Stimulated activated CD4-positive, alpha-beta T cell treated with anti-CD3 and anti-CD28 coated beads, Interleukin-2, amount 100 ng/mL, for 4 hours (primary cell): Measurements from ENCODE around the gene S100A1.
"Not testable (repeated sequence)": the region's sequence is repeated elsewhere in the genome, so short reads cannot be mapped to it uniquely, and the experiment has no call there.

Experiments used
- DNase-seq: peaks from one replicate; pipeline ENCODE4 v3.0.0-alpha.2; 2020; ENCODE audit warnings: low read depth

S100A1 gene

DNA sequence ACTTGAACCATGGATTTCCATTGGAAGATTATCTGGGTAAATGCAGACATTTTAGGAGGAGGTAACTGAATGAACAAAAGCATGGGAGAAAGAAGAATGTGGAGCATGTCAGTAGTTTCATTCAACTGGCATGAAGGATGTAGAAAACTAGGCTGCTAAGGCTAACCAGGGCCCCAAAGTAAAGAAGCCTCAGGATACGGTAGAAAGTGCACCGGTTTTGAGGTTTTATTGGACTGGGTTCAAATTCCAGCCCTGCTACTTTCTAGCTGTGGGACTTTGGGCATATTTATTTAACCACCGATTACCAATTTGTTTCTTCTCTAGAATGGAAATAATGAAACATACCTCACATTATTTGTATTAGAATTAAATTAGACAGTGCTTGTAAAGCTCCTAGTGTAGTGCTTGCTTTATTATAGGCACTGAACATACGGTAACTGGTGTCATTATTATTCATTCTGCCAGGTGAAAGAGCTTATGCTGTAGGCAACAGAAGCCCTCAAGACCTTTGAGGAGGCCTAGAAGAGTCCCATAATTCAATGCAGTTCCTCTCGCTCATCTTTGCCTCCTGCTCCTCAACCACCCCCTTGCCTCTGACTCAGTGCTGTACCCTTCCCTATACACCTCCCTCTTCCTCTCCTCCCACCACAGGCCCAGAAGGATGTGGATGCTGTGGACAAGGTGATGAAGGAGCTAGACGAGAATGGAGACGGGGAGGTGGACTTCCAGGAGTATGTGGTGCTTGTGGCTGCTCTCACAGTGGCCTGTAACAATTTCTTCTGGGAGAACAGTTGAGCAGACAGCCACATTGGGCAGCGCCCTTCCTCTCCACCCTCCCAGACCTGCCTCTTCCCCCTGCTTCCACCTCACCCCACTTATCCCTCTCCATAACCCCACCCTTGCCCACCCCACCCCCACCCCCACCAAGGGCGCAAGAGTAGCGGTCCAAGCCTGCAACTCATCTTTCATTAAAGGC, 3.1 kb downstream of the S100A1 start:
- no peak for DNase-seq

DNA sequence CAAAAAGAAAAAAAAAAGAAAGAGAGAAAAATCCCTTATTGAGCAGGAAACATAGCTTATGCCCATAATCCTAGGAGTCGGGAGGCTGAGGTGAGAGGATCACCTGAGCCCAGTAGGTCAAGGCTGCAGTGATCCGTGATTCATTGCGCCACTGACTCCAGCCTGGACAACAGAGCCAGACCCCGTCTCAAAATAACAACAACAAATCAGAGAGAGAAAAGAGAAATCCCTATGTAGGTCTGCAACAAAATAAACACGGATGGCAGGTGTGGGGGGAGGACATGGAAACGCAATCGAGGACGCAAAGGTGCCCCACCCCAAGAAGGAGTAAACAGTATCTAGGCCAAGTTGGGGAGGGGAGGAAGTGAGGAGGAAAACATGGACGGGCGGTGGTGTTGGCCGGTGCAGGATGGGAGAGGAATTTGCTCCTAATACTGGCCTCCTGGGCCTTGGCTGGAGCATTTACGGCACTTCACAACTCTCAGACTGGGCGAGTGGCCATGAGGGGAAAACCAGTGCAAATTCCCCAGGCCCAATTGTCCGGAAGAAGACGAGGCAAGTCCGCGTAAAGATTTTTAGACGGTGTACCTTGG, 5.0 kb downstream of the S100A1 start:
- no peak for DNase-seq

DNA sequence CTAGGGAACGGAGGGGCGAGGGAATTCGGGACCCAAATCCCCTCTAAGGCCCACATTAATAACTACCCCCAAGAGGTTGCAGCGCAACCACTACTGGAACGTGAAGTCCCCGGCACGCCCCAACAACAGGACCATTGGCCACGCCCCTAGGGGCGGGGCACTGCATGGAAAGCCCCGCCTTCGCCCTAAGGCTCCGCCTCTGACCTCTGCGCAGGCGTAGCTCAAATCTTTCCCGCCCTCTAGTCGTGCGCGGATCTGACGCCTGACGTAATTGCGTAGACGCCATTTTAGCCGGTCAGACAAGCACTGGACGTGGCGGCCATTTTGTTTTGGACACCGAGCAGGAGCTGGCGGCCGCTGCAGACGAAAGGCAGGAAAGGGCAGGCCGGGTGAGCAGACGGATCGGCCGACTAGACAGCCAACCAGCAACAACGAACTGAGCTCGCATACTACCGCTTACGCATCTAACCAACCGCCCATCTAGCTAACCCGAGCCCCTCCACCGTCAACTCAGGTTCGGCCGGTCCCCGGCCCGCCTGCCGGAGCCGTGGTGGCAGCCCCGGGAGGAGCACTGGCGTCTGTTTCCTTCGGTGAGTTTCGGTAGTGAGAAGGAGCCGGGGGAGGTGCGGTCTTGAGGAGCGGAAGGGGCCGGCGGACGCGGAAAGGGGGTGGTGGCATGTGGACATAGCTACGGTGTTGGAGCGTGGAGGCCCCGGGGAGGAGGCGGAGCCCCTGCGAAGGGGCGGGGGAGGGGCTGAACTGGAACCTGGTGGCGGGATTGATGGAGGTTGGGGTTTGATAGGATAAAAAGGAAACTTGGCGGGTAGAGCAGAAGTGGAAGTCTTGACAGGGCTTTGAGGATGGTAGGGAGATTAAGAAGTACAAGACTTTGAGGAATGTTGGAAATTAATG, 5.8 kb downstream of the S100A1 start, which contains the start of gene CHTOP:
CHTOP (plus strand) TSS at position 313 of the 912 bp plus-strand sequence. CDS start 2,523 bp downstream, outside the sequence.
- peak; percentile 94 for DNase-seq

DNA sequence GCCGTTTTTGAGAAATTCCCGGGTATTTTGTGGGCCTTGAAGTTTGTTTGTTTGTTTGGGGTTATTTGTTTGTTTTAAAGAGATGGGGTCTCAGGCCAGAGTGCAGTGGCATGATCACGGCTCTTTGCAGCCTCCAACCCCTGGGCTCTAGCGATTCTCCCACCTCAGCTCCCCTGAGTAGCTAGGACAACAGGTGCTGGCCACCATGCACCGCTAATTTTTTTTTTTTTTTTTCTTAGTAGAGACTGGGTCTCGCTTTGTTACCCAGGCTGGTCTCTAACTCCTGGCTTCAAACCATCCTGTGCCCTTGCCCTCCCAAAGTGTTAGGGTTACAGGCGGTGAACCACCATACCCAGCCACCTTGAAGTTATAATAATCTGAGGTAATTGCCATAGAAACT, 7.6 kb downstream of the S100A1 start:
- no peak for DNase-seq

DNA sequence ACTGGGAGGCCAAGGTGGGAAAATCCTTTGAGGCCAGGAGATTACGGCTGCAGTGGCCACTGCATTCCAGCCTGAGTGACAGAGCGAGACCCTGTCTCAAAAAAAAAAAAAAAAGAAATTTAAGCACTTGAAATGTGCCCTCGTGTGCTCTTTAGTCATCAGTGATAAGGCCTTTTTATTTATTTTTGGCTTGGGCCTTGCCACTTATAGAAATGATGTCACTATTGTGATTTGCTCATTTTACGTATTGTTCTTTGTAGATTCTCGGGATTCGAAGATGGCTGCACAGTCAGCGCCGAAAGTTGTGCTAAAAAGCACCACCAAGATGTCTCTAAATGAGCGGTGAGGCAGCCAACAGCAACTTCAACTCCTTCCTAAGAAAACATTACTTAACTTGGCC, 8.1 kb downstream of the S100A1 start:
- DNase-seq, result no peak

DNA sequence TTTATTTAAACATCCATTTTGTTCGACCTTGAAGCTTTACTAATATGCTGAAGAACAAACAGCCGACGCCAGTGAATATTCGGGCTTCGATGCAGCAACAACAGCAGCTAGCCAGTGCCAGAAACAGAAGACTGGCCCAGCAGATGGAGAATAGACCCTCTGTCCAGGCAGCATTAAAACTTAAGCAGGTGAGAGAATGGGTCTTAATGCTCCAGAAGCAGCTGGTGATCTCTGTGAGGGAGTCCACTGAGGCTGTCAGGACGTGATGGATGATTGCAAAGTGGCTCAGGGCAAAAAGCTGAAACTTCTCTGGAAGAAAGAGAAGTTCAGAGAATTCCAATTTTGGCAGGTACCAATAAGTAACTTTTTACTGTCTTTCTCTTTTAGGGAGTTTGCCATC, 10.0 kb downstream of the S100A1 start:
- DNase-seq, result no peak

DNA sequence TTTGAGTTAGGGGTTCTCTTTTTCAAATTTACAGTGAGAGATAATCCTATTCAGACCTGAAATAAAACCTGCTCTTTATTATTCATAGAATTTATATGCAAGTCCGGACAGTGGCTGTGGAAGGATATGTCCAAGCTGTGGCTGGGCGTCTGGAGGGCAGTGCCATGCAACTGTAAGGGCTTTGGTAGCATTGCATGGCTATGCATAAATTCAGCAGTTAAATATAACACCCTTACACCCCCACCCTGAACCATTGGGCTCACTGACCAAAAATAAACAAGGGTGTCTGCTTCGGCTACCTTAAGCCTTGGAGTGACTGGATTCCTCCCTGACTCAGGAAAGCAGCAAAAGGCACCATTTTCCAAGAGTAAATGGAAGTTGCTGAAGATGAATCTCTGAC, 11.0 kb downstream of the S100A1 start:
- DNase-seq, result no peak

DNA sequence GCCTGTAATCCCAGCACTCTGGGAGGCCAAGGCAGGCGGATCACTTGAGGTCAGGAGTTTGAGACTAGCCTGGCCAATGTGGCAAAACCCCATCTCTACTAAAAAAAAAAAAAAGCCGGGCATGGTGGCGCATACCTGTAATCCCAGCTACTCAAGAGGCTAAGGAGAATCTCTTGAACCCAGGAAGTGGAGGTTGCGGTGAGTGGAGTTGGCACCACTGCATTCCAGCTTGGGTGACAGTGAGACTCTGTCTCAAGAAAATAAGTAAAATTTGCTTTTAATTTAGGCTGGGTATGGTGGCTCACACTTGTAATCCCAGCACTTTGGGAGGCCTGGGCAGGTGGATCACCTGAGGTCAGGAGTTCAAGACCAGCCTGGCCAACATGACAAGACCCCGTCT, 12.0 kb downstream of the S100A1 start:
- not testable (repeated sequence) for DNase-seq

DNA sequence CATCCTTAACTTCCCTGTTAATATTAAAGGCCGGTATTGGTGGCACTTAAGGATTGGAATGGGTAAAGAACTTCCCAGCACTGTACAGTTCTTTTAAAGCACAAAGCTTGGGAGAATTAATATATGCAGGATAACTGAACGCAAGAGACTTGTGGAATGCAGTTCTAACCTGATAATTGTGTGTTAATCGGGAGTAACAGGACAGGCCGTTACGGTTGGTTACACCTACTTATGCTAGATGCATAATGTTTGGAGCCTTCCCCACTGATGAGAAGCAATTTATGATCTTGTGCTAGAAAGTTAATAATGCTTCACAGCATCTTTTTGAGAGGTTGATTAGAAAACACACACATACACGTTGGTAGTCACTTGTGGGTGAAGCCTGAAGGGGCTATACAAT, 12.6 kb downstream of the S100A1 start:
- no peak for DNase-seq

DNA sequence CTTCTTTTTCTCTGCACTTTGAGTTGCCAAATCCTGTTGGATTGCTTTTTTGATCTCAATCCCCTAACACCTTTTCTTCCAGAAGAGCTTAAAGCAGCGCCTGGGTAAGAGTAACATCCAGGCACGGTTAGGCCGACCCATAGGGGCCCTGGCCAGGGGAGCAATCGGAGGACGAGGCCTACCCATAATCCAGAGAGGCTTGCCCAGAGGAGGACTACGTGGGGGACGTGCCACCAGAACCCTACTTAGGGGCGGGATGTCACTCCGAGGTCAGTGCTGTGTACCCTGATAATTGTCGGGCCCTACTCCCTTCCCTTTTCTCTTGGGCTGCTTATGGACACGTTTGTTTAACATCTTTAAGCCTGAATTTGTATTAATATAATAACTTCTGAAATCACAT, 13.9 kb downstream of the S100A1 start:
- no peak for DNase-seq

DNA sequence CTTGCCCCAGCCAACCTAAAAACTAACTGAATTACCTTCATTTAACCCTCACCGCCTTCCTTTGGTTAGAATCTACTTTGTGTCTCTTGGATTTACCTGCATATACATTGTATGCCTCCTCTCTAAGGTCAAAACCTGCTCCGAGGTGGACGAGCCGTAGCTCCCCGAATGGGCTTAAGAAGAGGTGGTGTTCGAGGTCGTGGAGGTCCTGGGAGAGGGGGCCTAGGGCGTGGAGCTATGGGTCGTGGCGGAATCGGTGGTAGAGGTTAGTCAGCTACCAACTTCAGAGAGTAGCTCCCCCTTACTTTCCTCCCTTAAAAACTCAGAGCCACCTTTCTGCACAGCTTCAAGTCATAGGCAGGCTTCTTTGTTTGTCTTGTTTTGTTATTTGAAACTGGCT, 14.9 kb downstream of the S100A1 start:
- no peak for DNase-seq

DNA sequence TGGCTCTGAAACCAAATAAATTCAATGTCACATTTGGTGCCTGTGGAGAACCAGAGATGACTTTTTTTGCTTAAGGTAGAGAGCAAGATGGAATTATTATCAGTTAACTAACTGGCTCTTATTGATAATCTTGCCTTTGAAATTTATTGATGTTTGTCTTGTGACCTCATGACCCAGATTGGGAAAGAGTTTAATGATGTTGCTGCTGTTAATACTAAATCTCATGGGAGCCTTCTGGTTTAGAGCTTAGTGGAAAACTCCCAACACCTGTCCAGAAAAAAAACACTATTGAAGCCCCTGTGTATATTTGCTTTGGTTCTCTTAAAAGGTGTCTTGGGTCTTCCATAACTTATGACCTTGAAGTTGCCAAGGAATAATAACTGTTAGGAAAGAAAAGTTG, 15.6 kb downstream of the S100A1 start:
- no peak for DNase-seq

DNA sequence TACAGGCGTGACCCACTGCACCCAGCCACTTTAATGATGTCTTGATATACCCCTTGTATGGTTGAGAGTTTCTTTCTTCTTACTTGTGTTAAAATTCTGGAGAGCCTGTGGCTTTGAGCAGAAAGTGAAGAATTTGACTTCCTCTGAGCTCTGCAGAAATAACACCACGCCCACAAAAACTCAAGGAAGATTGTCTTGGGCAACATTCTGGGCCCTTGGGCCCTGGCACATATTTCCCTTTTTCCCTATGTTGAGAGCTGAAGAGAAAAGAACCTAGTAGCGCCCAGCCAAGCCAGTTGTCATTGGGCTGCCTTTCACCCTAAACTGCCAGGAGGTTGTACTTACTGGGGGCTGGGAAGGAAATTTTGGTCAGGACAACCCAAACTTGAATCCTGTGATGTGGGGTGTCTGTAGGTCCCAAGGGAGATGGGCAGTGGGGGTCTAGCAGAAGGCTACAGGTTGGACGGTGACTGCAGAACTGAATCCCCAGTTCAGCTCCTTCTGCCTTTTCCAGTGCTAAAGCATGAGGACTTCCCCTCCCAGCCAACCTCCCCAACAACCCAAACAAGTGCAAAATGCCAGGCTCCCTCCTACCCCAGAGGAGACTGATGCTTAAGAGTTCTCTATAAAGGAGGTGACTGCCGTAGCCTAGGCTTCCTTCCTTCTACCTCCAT, 18.6 kb downstream of the S100A1 start:
- DNase-seq, result no peak

DNA sequence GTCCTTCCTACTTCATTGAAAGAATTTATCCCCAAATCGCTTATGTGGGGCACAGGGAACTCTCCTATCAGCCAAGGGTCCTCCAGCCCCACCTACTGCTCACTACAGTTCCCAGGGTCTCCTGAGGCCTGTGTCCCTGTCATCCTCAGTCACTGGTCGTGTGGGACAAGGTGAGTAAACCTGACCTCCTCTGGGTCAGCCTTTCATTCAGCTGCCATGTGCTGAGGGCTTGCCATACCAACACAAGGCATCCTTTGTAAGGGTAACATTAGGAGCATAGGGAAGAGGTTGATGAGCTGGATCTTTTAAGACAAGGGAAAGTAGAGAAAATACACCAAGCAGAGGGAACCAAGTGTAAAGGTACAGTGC, 19.1 kb downstream of the S100A1 start:
- no peak for DNase-seq

DNA sequence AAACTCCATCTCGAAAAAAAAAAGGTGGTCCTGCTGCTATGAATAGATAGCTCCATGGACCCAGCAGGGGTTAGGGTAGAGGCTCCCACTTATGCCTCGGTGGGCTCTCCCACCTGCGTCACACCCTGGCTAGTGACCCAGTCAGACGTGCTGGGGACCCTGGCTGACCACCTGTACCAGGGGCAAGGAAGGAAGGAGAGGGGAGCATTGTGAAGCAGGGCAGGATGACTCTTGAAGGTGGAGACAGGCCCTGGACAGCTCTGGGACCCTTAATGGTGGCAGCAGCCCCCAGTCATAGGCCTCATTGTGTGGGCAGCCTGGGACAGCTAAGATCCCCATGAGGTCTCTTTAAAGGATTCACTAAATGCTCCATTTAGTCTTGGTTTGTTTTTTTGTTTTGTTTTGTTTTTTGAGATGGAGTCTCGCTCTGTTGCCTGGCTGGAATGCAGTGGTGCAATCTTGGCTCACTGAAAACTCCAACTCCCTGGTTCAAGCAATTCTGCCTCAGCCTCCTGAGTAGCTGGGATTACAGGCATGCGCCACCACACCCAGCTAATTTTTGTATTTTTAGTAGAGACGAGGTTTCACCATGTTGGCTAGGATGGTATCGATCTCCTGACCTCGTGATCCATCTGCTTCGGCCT, 19.9 kb downstream of the S100A1 start:
- DNase-seq, result no peak

DNA sequence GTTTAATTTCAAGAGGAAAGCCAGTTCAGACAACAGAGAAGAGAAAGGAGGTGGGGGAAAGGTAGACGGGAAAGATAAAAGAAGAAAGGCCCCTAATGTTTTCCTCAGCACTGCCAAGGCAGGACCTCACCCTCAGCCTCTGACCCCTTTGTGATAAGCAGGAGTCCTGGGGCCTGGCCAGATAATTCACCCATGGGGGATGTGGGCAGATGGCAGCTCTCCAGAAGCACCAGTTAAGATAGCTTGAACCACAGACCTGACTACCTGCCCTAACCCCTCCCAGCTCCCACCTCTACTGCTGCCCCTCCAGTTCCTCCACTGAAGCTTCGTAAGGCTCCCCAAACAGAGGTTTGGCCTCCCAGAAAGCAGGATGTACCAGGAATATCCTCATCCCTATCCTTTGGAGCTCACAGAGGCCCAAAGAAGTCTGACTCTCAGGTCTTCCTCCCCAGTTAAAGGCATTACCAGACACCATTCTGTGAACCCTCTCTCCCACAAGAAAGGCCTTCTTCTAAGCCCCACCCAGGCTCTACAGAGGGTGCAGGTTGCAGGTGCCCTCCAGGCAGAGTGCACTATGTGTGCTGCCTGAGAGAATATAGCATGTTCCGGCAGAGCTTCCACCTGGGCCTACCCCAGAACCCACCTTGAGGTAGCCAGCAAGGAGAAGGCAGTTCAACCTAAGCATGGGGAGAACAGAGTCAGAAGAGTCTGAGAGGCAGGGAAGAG, 21.1 kb downstream of the S100A1 start:
- DNase-seq, result no peak

DNA sequence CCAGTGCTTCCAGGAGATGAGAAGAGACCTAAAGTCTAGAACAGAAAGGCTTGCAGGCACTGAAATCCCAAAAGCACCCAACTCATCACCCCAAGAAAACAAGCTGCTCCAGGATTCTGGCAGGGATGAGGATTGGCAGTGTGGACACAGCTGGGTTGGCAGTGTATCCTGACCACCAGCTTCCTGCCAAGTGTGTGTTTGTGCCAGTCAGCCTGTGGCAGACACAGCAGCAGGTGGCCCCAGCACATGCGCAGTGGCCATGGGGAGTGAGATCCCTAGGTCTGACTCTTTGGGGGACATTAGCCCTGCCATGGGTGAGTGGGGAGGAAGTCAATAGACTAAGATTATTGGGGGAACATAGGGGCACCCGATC, 21.6 kb downstream of the S100A1 start:
- DNase-seq, result no peak

DNA sequence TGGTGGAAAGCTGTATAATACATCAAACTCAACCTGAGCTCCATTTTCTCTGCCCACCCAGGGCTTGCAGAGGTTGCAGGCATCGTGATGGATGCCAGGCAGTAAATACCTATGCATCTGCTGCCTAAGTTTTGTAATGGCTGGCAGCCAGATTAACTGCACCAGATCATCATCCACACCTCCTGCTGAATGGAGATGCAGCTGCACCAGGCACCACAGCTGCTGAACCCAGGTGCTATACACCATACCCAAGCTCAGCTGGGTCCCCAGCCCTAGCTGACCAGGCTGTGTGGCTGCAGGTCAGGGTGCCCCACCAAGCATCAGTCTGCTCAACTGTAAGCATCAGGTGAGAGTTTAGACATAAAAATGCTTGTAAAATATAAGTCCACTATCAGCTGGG, 23.5 kb downstream of the S100A1 start:
- no peak for DNase-seq

DNA sequence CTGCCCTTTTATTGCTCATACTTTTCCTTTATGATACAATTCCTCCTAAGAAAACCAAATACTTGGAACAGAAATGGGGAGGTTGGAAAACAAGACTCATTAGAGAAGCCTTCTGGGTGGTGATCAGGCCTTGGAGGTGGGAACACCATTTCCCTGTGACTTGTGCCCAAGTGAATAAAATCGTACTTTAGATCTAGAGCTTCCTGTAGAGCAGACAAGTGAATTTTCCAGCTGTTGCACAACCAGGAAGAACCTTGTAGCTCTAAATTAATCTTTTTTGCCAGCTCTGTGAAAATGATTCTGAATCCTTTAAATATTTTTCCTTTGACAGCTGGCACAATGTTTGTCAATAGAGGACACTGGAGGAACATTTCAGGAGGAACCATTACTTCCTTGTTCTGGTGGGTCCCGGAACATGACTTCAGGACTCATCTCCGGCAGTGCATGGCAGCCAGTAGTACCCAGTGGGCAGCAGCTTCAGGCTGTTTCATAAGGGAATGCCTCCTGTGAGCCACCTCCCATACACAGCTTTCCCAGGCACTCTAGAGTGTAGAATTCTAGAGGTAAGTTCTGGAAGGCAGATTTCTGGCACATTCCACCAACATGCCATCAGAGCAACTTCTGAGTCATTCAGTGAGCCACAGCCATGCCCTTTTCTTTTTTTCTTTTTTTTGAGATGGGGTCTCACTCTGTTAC, 24.7 kb downstream of the S100A1 start:
- no peak for DNase-seq

DNA sequence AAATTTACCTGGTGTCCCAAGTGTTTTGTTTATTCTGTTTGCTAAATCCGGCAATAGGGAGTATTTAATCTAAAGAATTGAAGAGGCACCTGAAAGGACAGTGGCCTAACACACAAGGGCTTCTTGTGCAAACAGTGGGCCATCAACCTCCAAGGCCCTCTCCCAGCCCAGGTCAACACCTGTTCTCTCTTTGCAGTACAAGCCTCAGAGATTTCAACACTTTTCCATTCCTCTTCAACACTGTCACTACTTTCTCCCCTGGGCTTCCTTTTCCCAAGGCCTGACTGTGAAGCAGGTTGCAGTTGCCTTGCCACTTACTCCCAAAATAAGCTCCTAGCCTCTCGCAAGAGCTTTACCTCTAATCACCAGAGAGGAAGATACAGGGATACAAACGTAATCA, 27.1 kb downstream of the S100A1 start:
- DNase-seq, result no peak
